Karpas-422 (cell line): ENCODE measurements around the gene INSIG2. TPM values are rescaled to one million over a fixed set of nuclear protein-coding genes. Genes with fewer than 3 reads are reported as not detected.

Source experiments
- DNase-seq: peaks from one replicate; pipeline ENCODE4 v3.0.0-alpha.2; 2015
- H2AFZ ChIP-seq: fragments of 200-600 bp; sonication (generic); 2 replicates; pipeline ENCODE4 v1.6.1; 2014; ENCODE audit warnings: antibody characterized with exemption, low read length, mixed read lengths
- H3K27ac ChIP-seq: fragments of 200-600 bp; sonication (generic); 2 replicates; pipeline ENCODE4 v1.5.1; 2014; ENCODE audit warnings: mild to moderate bottlenecking, low read length, moderate library complexity
- H3K27me3 ChIP-seq: fragments of 200-600 bp; sonication (generic); 2 replicates; pipeline ENCODE4 v1.6.1; 2014; ENCODE audit warnings: low read length, mixed read lengths
- H3K36me3 ChIP-seq: fragments of 200-600 bp; sonication (generic); 2 replicates; pipeline ENCODE4 v1.6.1; 2014; ENCODE audit warnings: low read length, mixed read lengths; ENCODE audit not compliant: insufficient read depth
- H3K4me1 ChIP-seq: fragments of 200-600 bp; sonication (generic); 2 replicates; pipeline ENCODE4 v1.6.1; 2014; ENCODE audit warnings: mild to moderate bottlenecking, low read length, mixed read lengths
- H3K4me2 ChIP-seq: fragments of 200-600 bp; sonication (generic); 2 replicates; pipeline ENCODE4 v1.6.1; 2014; ENCODE audit warnings: low read length, low read depth, mild to moderate bottlenecking; ENCODE audit not compliant: poor library complexity, severe bottlenecking
- H3K4me3 ChIP-seq: fragments of 200-600 bp; sonication (generic); 2 replicates; pipeline ENCODE4 v1.5.1; 2014; ENCODE audit warnings: mild to moderate bottlenecking, antibody characterized with exemption, low read length, mixed read lengths
- H3K79me2 ChIP-seq: fragments of 200-600 bp; sonication (generic); 2 replicates; pipeline ENCODE4 v1.6.1; 2014; ENCODE audit warnings: mild to moderate bottlenecking, low read length, mixed read lengths
- H3K9ac ChIP-seq: fragments of 200-600 bp; sonication (generic); 2 replicates; pipeline ENCODE4 v1.6.0; 2014; ENCODE audit warnings: low read length
- H3K9me2 ChIP-seq: fragments of 200-600 bp; sonication (generic), shearing (Covaris generic); replicated peaks from 2 replicates; pipeline ENCODE4 v1.6.0; 2014; ENCODE audit warnings: mild to moderate bottlenecking, low read length, moderate library complexity; ENCODE audit not compliant: insufficient read depth
- H3K9me3 ChIP-seq: fragments of 300-700, 200-600 bp; sonication (generic); 2 replicates; pipeline ENCODE4 v1.6.1; 2014; ENCODE audit warnings: low read length, mixed read lengths
- H4K20me1 ChIP-seq: fragments of 200-600 bp; sonication (generic); 2 replicates; pipeline ENCODE4 v1.6.1; 2014; ENCODE audit warnings: mild to moderate bottlenecking, antibody characterized with exemption, low read length, low read depth; ENCODE audit not compliant: insufficient read depth
- total RNA-seq: library from RNA; depleted of rRNA; stranded (reverse); fragments of >200 nt; shearing (Covaris generic); gene quantifications from 2 replicates; pipeline ENCODE4 v1.2.3, GENCODE V29; 2014; ENCODE audit warnings: low replicate concordance

The INSIG2 gene
- total RNA-seq, 1 experiment from 2014 or later: 37.6 TPM

- DNase-seq: no peak
- H3K9ac ChIP-seq: no peak overlapping the region
- no peak overlapping the region for H2AFZ ChIP-seq
- H3K27me3 ChIP-seq: no peaks in the 10 kb centered on the region
- H3K9me3 ChIP-seq: no peaks in the 10 kb centered on the region
- H3K4me2 ChIP-seq: no peak overlapping the region
- no peaks in the 10 kb centered on the region for H3K79me2 ChIP-seq
- H3K9me2 ChIP-seq: no peaks in the 10 kb centered on the region
- no peak overlapping the region for H3K4me3 ChIP-seq
- no peaks in the 10 kb centered on the region for H3K36me3 ChIP-seq
- no peaks in the 10 kb centered on the region for H4K20me1 ChIP-seq
- H3K27ac ChIP-seq: no peak overlapping the region
- no peaks in the 10 kb centered on the region for H3K4me1 ChIP-seq
These were observed 31.6 kb downstream of the INSIG2 start for GRCh38 chr2:118119761-118120400.

- no peak for DNase-seq
- H2AFZ ChIP-seq: no peak overlapping the region
- H3K9me3 ChIP-seq: no peaks in the 10 kb centered on the region
- no peaks in the 10 kb centered on the region for H3K27me3 ChIP-seq
- no peaks in the 10 kb centered on the region for H4K20me1 ChIP-seq
- H3K79me2 ChIP-seq: no peaks in the 10 kb centered on the region
- no peaks in the 10 kb centered on the region for H3K4me1 ChIP-seq
- H3K36me3 ChIP-seq: no peaks in the 10 kb centered on the region
- no peak overlapping the region for H3K4me2 ChIP-seq
- no peak overlapping the region for H3K4me3 ChIP-seq
- no peaks in the 10 kb centered on the region for H3K9me2 ChIP-seq
- no peak overlapping the region for H3K27ac ChIP-seq
- no peak overlapping the region for H3K9ac ChIP-seq
These were observed 32.1 kb downstream of the INSIG2 start for GRCh38 chr2:118120401-118120780.

- no peaks in the 10 kb centered on the region for H3K27me3 ChIP-seq
- H3K79me2 ChIP-seq: no peaks in the 10 kb centered on the region
- no peaks in the 10 kb centered on the region for H3K9me3 ChIP-seq
- H3K4me1 ChIP-seq: no peaks in the 10 kb centered on the region
- no peaks in the 10 kb centered on the region for H3K9me2 ChIP-seq
- H3K36me3 ChIP-seq: no peaks in the 10 kb centered on the region
- no peak overlapping the region for H3K4me3 ChIP-seq
- no peak overlapping the region for H2AFZ ChIP-seq
- H3K9ac ChIP-seq: no peak overlapping the region
- no peaks in the 10 kb centered on the region for H4K20me1 ChIP-seq
- no peak overlapping the region for H3K4me2 ChIP-seq
- DNase-seq: no peak
- no peak overlapping the region for H3K27ac ChIP-seq
These were observed 32.8 kb downstream of the INSIG2 start for GRCh38 chr2:118121101-118121500.

- H2AFZ ChIP-seq: no peak overlapping the region
- no peak overlapping the region for H3K4me2 ChIP-seq
- no peaks in the 10 kb centered on the region for H3K4me1 ChIP-seq
- no peak overlapping the region for H3K9ac ChIP-seq
- DNase-seq: no peak
- H3K4me3 ChIP-seq: no peak overlapping the region
- H4K20me1 ChIP-seq: no peaks in the 10 kb centered on the region
- H3K9me3 ChIP-seq: no peaks in the 10 kb centered on the region
- no peaks in the 10 kb centered on the region for H3K79me2 ChIP-seq
- no peaks in the 10 kb centered on the region for H3K9me2 ChIP-seq
- no peak overlapping the region for H3K27ac ChIP-seq
- no peaks in the 10 kb centered on the region for H3K27me3 ChIP-seq
- no peaks in the 10 kb centered on the region for H3K36me3 ChIP-seq
These were observed 33.8 kb downstream of the INSIG2 start for GRCh38 chr2:118121986-118122524.

DNA sequence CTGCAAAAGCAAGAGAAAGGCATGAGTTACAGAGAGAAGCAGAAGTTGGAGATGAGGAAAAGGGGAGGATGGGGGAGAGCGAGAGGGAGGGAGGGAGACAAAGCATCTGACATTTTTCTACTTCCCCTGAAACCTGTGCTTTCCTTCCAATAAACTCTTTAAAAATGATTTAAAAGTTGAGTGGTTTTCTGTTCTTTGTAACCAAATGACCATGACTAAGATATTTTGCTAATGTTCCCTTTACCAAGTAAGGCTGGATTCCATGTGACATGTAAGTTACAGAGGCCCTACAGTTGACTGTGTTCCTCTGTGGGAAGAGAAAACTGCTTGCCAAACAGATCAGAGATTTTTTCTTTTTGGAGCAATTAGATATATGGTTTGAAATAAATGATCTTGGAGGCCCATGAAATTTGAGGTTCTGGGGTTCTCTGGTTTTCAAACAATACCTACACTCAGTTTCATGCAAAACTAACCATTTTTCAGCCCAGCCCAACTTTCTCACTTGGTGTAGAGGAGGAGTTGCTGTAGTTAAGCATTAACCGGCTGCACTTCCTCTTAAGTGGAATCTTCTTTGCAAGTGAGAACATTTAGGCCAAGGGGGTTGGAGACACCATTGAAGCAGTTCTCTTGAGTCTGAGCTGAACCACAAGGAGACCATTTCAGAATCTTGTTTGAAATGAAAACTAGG, 34.5 kb downstream of the INSIG2 start:
- H3K4me3 ChIP-seq: no peak overlapping the region
- no peak overlapping the region for H3K9ac ChIP-seq
- H3K36me3 ChIP-seq: no peaks in the 10 kb centered on the region
- no peaks in the 10 kb centered on the region for H3K79me2 ChIP-seq
- no peak overlapping the region for H3K27ac ChIP-seq
- no peaks in the 10 kb centered on the region for H4K20me1 ChIP-seq
- H2AFZ ChIP-seq: no peak overlapping the region
- H3K27me3 ChIP-seq: no peaks in the 10 kb centered on the region
- H3K9me3 ChIP-seq: no peaks in the 10 kb centered on the region
- H3K4me2 ChIP-seq: no peak overlapping the region
- DNase-seq: no peak
- H3K4me1 ChIP-seq: no peaks in the 10 kb centered on the region
- H3K9me2 ChIP-seq: no peaks in the 10 kb centered on the region

GRCh38 chr2:118123561-118124232, 35.4 kb downstream of the INSIG2 start:
- Histone ChIP-seq H3K9me2 (no peaks in the 10 kb centered on the region), H3K4me3 (no peak overlapping the region), H3K9ac (no peak overlapping the region), H3K36me3 (no peaks in the 10 kb centered on the region), H3K9me3 (no peaks in the 10 kb centered on the region), H3K4me1 (no peaks in the 10 kb centered on the region), H2AFZ (no peak overlapping the region), H4K20me1 (no peaks in the 10 kb centered on the region), H3K4me2 (no peak overlapping the region), H3K27ac (no peak overlapping the region), H3K79me2 (no peaks in the 10 kb centered on the region), H3K27me3 (no peaks in the 10 kb centered on the region)
- DNase-seq: no peak

DNA sequence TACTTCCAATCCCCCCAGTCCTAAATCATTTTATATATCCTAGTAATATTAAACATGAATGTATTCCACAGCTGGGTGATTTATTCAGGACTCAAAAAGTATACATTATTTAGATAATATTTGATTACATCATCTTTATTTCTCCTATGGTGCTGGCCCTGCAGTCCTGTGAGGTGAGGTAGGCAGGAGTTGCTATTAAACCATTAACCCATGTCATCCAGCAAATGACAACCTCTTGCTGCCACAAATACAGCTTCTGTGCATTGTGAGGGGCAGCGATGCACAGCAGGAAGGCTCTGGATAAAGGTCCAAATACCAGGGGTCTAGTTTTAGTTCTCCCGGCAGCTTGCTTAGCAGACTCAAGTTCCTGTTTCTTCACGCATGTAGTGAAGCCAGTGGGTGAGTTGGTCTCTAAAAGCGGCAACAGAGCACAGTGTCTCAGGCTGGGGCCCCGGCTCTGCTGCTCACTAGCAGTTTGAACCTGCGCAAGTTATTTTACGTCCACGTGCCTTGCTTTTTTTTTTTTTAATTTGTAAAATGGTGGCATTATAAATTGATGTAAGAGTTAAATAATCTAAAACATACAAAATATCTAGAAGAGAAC, 36.1 kb downstream of the INSIG2 start:
- Histone ChIP-seq H3K27ac (no peak overlapping the region), H2AFZ (no peak overlapping the region), H3K4me2 (no peak overlapping the region)

GRCh38 chr2:118127250-118127649, 39.0 kb downstream of the INSIG2 start:
- DNase-seq: no peak
- H3K79me2 ChIP-seq: no peaks in the 10 kb centered on the region
- no peak overlapping the region for H3K27ac ChIP-seq
- no peak overlapping the region for H3K4me3 ChIP-seq
- H3K9me3 ChIP-seq: no peaks in the 10 kb centered on the region
- H3K36me3 ChIP-seq: no peaks in the 10 kb centered on the region
- no peaks in the 10 kb centered on the region for H3K27me3 ChIP-seq
- H3K4me1 ChIP-seq: peaks cover 4% of the 10 kb centered on the region
- H4K20me1 ChIP-seq: no peaks in the 10 kb centered on the region
- H3K4me2 ChIP-seq: no peak overlapping the region
- H2AFZ ChIP-seq: no peak overlapping the region
- no peaks in the 10 kb centered on the region for H3K9me2 ChIP-seq
- no peak overlapping the region for H3K9ac ChIP-seq

More for the DNA sequence above, 36.1 kb downstream of the INSIG2 start:
- Histone ChIP-seq H4K20me1 (no peaks in the 10 kb centered on the region), H3K9ac (no peak overlapping the region), H3K4me3 (no peak overlapping the region), H3K36me3 (no peaks in the 10 kb centered on the region), H3K27me3 (no peaks in the 10 kb centered on the region), H3K4me1 (no peaks in the 10 kb centered on the region), H3K9me2 (no peaks in the 10 kb centered on the region), H3K79me2 (no peaks in the 10 kb centered on the region), H3K9me3 (no peaks in the 10 kb centered on the region)
- DNase-seq: no peak
